SK-N-SH (cell line): Measurements from ENCODE around the gene POLR3B. TPM values are rescaled to one million over a fixed set of nuclear protein-coding genes. Genes with fewer than 3 reads are reported as not detected.

Experiments used
- CTCF ChIA-PET: fragments of 300-600, 350-600 bp; formaldehyde crosslinking; extraction: SDS; loops from one replicate; lab custom pipeline; 2021; lab: Yijun Ruan, JAX
- POLR2A ChIA-PET: fragments of 350-600 bp; sonication (Branson Sonifier 250); formaldehyde crosslinking; extraction: SDS; loops from one replicate; lab custom pipeline; 2020; ENCODE audit warnings: antibody characterized with exemption, inconsistent platforms; lab: Yijun Ruan, JAX
- DNase-seq: peaks from one replicate; pipeline ENCODE4 v3.0.0; 2012
- H2AFZ ChIP-seq: fragments of 200-600 bp; sonication (generic); 2 replicates; pipeline ENCODE4 v1.8.1; 2016; ENCODE audit warnings: antibody characterized with exemption, mild to moderate bottlenecking, low read depth
- H3F3A ChIP-seq: fragments of 200-600 bp; sonication (generic); replicated peaks from 2 replicates; pipeline ENCODE3; 2016; ENCODE audit warnings: antibody characterized with exemption, mild to moderate bottlenecking; ENCODE audit not compliant: insufficient read depth
- H3K27ac ChIP-seq, 2 experiments: fragments of 200-500 bp in 1 of 2; fragments of 200-600 bp in 1 of 2; sonication (Bioruptor generic) in 1 of 2; sonication (generic), shearing (Covaris generic) in 1 of 2; 2 replicates each; pipeline versions ENCODE4 v1.5.1 to v1.6.1; 2014 to 2016; ENCODE audit warnings: low read depth in 2 of 2, inconsistent platforms in 1 of 2, low read length in 1 of 2, mild to moderate bottlenecking in 1 of 2, mixed read lengths in 1 of 2
- H3K27me3 ChIP-seq: fragments of 200-600 bp; sonication (generic), shearing (Covaris generic); 2 replicates; pipeline ENCODE4 v1.6.1; 2016; ENCODE audit warnings: mixed run types; ENCODE audit not compliant: insufficient read depth
- H3K36me3 ChIP-seq, 2 experiments: fragments of 200-500 bp in 1 of 2; fragments of 200-600 bp in 1 of 2; sonication (Bioruptor generic) in 1 of 2; sonication (generic) in 1 of 2; replicated peaks in 1 of 2; 2 replicates each; pipeline versions ENCODE3 to v1.5.1; 2014 to 2016; ENCODE audit warnings: low read length in 1 of 2, mild to moderate bottlenecking in 1 of 2; ENCODE audit not compliant: insufficient read depth in 2 of 2, control insufficient read depth in 1 of 2
- H3K4me1 ChIP-seq, 2 experiments: fragments of 200-500 bp in 1 of 2; fragments of 200-600 bp in 1 of 2; sonication (Bioruptor generic) in 1 of 2; sonication (generic), shearing (Covaris generic) in 1 of 2; 2 replicates each; pipeline versions ENCODE4 v1.5.1 to v1.6.1; 2014 to 2016; ENCODE audit warnings: low read depth in 1 of 2, low read length in 1 of 2, mixed run types in 1 of 2; ENCODE audit not compliant: insufficient read depth in 2 of 2, control insufficient read depth in 1 of 2
- H3K4me2 ChIP-seq: fragments of 200-600 bp; sonication (generic), shearing (Covaris generic); 2 replicates; pipeline ENCODE4 v1.6.1; 2017; ENCODE audit warnings: mixed run types
- H3K4me3 ChIP-seq, 2 experiments: fragments of 200-500 bp in 1 of 2; fragments of 200-600 bp in 1 of 2; sonication (Bioruptor generic) in 1 of 2; sonication (generic), shearing (Covaris generic) in 1 of 2; 2 replicates each; pipeline versions ENCODE4 v1.5.1 to v1.8.1; 2014 to 2016; ENCODE audit warnings: low read depth in 2 of 2, inconsistent platforms in 1 of 2, low read length in 1 of 2, mild to moderate bottlenecking in 1 of 2, mixed read lengths in 1 of 2, moderate library complexity in 1 of 2
- H3K79me2 ChIP-seq: fragments of 200-600 bp; sonication (generic); 2 replicates; pipeline ENCODE4 v1.8.1; 2017; ENCODE audit warnings: mild to moderate bottlenecking; ENCODE audit not compliant: insufficient read depth
- H3K9ac ChIP-seq: fragments of 200-600 bp; sonication (generic); 2 replicates; pipeline ENCODE4 v1.6.1; 2017; ENCODE audit warnings: mixed run types
- H3K9me2 ChIP-seq: fragments of 200-600 bp; sonication (generic); 2 replicates; pipeline ENCODE4 v1.6.1; 2017; ENCODE audit warnings: mixed run types
- H3K9me3 ChIP-seq: fragments of 200-600 bp; sonication (generic); 2 replicates; pipeline ENCODE4 v1.6.1; 2017; ENCODE audit warnings: mixed run types, mild to moderate bottlenecking, moderate library complexity
- H4K20me1 ChIP-seq: fragments of 200-600 bp; sonication (generic); 2 replicates; pipeline ENCODE4 v1.6.1; 2017; ENCODE audit warnings: mild to moderate bottlenecking, mixed run types; ENCODE audit not compliant: insufficient read depth
- EP300 ChIP-seq, 2 experiments: IDR thresholded peaks; 2 replicates each; pipeline versions ENCODE4 v1.4.0 to v1.6.1; 2012; ENCODE audit warnings: borderline replicate concordance in 1 of 2, low read depth in 1 of 2, low read length in 1 of 2
- FOSL2 ChIP-seq: IDR thresholded peaks from 2 replicates; pipeline ENCODE4 v1.4.0; 2012; ENCODE audit warnings: low read depth, mild to moderate bottlenecking, moderate library complexity, borderline replicate concordance
- FOXJ3 ChIP-seq: sonication (generic); formaldehyde crosslinking; IDR thresholded peaks from 2 replicates; pipeline ENCODE4 v1.5.1; 2020; ENCODE audit warnings: mild to moderate bottlenecking, missing genetic modification reagents
- MAX ChIP-seq: IDR thresholded peaks from 2 replicates; pipeline ENCODE4 v1.4.0; 2012; ENCODE audit warnings: low read depth
- MEF2A ChIP-seq: IDR thresholded peaks from 2 replicates; pipeline ENCODE4 v1.4.0; 2012; ENCODE audit warnings: low read depth, borderline replicate concordance
- RAD21 ChIP-seq: IDR thresholded peaks from 2 replicates; pipeline ENCODE4 v1.6.1; 2012; ENCODE audit warnings: mild to moderate bottlenecking, low read length
- RXRA ChIP-seq: IDR thresholded peaks from 2 replicates; pipeline ENCODE4 v1.4.0; 2012; ENCODE audit warnings: low read depth, mild to moderate bottlenecking, borderline replicate concordance
- WGBS: methylation state at CpG from one replicate; pipeline ENCODE4 v1.1.6; 2017; ENCODE audit warnings: low lambda C conversion rate; 5-methylcytosine and 5-hydroxymethylcytosine counted together
- polyA plus RNA-seq, 3 experiments: library from polyadenylated mRNA; depleted of rRNA; stranded (reverse); fragments of >200 nt; gene quantifications; 2 replicates each; pipeline ENCODE4 v1.2.3, GENCODE V29; 2012
- TF ChIP-seq, protein P1 (sequence below): IDR thresholded peaks from 2 replicates; pipeline ENCODE4; 2012
- TF ChIP-seq, protein P2 (sequence below): IDR thresholded peaks from 2 replicates; pipeline ENCODE4 v1.6.1; 2012; ENCODE audit warnings: mild to moderate bottlenecking, low read depth, low read length, moderate library complexity
- TF ChIP-seq, protein P3 (sequence below): fragments of 200-600 bp; sonication (generic); IDR thresholded peaks from 2 replicates; pipeline ENCODE4 v1.6.1; 2017; ENCODE audit warnings: antibody characterized with exemption, mild to moderate bottlenecking, moderate library complexity

The POLR3B gene
- polyA plus RNA-seq, 1 of the 3 experiments (the other 2 are of a cell fraction) = 3.3 TPM

DNA sequence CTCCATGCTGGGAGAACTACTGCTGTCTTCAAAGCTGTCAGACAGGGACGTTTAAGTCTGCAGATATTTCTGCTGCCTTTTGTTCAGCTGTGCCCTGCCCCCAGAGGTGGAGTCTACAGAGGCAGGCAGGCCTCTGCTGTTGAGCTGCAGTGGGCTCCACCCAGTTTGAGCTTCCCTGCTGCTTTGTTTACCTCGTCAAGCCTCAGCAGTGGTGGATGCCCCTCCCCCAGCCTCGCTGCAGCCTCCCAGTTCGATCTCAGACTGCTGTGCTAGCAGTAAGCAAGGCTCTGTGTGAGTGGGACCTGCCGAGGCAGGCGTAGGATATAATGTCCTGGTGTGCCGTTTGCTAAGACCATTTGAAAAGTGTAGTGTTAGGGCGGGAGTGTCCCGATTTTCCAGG lies 193.9 kb downstream of the POLR3B start:
- Histone ChIP-seq H3K36me3 (no peaks in the 10 kb centered on the region), H3K79me2 (no peaks in the 10 kb centered on the region)
- TF ChIP-seq, protein P1, sequence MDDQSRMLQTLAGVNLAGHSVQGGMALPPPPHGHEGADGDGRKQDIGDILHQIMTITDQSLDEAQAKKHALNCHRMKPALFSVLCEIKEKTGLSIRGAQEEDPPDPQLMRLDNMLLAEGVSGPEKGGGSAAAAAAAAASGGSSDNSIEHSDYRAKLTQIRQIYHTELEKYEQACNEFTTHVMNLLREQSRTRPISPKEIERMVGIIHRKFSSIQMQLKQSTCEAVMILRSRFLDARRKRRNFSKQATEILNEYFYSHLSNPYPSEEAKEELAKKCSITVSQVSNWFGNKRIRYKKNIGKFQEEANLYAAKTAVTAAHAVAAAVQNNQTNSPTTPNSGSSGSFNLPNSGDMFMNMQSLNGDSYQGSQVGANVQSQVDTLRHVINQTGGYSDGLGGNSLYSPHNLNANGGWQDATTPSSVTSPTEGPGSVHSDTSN = no peak
- TF ChIP-seq FOSL2 = no peak
- TF ChIP-seq, protein P2, sequence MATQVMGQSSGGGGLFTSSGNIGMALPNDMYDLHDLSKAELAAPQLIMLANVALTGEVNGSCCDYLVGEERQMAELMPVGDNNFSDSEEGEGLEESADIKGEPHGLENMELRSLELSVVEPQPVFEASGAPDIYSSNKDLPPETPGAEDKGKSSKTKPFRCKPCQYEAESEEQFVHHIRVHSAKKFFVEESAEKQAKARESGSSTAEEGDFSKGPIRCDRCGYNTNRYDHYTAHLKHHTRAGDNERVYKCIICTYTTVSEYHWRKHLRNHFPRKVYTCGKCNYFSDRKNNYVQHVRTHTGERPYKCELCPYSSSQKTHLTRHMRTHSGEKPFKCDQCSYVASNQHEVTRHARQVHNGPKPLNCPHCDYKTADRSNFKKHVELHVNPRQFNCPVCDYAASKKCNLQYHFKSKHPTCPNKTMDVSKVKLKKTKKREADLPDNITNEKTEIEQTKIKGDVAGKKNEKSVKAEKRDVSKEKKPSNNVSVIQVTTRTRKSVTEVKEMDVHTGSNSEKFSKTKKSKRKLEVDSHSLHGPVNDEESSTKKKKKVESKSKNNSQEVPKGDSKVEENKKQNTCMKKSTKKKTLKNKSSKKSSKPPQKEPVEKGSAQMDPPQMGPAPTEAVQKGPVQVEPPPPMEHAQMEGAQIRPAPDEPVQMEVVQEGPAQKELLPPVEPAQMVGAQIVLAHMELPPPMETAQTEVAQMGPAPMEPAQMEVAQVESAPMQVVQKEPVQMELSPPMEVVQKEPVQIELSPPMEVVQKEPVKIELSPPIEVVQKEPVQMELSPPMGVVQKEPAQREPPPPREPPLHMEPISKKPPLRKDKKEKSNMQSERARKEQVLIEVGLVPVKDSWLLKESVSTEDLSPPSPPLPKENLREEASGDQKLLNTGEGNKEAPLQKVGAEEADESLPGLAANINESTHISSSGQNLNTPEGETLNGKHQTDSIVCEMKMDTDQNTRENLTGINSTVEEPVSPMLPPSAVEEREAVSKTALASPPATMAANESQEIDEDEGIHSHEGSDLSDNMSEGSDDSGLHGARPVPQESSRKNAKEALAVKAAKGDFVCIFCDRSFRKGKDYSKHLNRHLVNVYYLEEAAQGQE = no peak
- no peak for TF ChIP-seq RAD21
- TF ChIP-seq MEF2A = no peak
- no peak for TF ChIP-seq EP300 (IDR thresholded peaks at IDR 0.05; ENCODE audit: borderline replicate concordance in 1 of 2, low read depth in 1 of 2, low read length in 1 of 2)
- no peak for TF ChIP-seq FOXJ3
- TF ChIP-seq MAX = no peak
- TF ChIP-seq RXRA = no peak
- TF ChIP-seq, all 33 proteins: peak for 0
- no peak overlapping the region for H3K9ac ChIP-seq
- ChIA-PET CTCF (no interaction called here), POLR2A (no interaction called here)
- H3K4me2 ChIP-seq = no peak overlapping the region
- H3K4me3 ChIP-seq = no peak overlapping the region
- H2AFZ ChIP-seq = no peak overlapping the region
- DNase-seq = no peak
- no peaks in the 10 kb centered on the region for H3K9me3 ChIP-seq
- H3F3A ChIP-seq = no peaks in the 10 kb centered on the region
- H3K4me1 ChIP-seq = no peaks in the 10 kb centered on the region
- no peaks in the 10 kb centered on the region for H3K9me2 ChIP-seq
- H3K27ac ChIP-seq = no peak overlapping the region
- no peaks in the 10 kb centered on the region for H3K27me3 ChIP-seq
- WGBS = 41% methylated on average over 7 of the region's 9 CpGs
- no peaks in the 10 kb centered on the region for H4K20me1 ChIP-seq

DNA sequence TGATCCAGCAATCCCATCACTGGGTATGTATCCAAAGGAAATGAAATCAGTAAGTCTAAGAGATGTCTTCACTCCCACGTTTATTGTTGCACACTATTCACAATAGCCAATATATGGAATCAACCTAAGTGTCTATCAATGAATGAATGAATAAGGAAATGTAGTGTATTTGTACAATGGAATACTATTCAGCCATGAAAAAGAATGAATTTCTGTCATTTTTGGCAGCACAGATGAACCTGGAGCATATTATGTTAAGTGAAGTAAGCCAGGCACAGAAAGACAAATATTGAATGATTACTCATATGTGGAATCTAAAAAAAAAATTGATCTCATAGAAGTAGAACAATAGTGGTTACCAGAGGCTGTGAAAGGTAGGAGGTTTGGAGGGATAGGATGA lies 194.7 kb downstream of the POLR3B start:
- Histone ChIP-seq H3K9me2 (no peaks in the 10 kb centered on the region), H3F3A (no peaks in the 10 kb centered on the region), H3K4me3 (no peak overlapping the region), H2AFZ (no peak overlapping the region), H3K27ac (no peak overlapping the region), H4K20me1 (no peaks in the 10 kb centered on the region), H3K79me2 (no peaks in the 10 kb centered on the region), H3K27me3 (no peaks in the 10 kb centered on the region), H3K36me3 (no peaks in the 10 kb centered on the region), H3K4me2 (no peak overlapping the region), H3K9ac (no peak overlapping the region), H3K9me3 (no peaks in the 10 kb centered on the region)
- no peak for DNase-seq
- ChIA-PET POLR2A (no interaction called here), CTCF (no interaction called here)
- TF ChIP-seq, protein P3, sequence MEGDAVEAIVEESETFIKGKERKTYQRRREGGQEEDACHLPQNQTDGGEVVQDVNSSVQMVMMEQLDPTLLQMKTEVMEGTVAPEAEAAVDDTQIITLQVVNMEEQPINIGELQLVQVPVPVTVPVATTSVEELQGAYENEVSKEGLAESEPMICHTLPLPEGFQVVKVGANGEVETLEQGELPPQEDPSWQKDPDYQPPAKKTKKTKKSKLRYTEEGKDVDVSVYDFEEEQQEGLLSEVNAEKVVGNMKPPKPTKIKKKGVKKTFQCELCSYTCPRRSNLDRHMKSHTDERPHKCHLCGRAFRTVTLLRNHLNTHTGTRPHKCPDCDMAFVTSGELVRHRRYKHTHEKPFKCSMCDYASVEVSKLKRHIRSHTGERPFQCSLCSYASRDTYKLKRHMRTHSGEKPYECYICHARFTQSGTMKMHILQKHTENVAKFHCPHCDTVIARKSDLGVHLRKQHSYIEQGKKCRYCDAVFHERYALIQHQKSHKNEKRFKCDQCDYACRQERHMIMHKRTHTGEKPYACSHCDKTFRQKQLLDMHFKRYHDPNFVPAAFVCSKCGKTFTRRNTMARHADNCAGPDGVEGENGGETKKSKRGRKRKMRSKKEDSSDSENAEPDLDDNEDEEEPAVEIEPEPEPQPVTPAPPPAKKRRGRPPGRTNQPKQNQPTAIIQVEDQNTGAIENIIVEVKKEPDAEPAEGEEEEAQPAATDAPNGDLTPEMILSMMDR = no peak
- TF ChIP-seq MAX = no peak
- TF ChIP-seq, all 33 proteins: peak for 0
- no peaks in the 10 kb centered on the region for H3K4me1 ChIP-seq
- 0% methylated on average over 1 of the region's 1 CpG for WGBS

Other genes with a start within 250 kb of the POLR3B start
- gene NUAK1, start 218.8 kb upstream of the POLR3B start, polyA plus RNA-seq (2012; rRNA removed) = 8.1 and 11.3 TPM in 2 replicates
- gene CKAP4, start 109.7 kb upstream of the POLR3B start, polyA plus RNA-seq (2012; rRNA removed) = 112 and 113 TPM in 2 replicates
- 4.0 and 5.5 TPM in 2 replicates for gene TCP11L2, start 55.0 kb upstream of the POLR3B start, polyA plus RNA-seq (2012; rRNA removed)
- not detected in 2 replicates for gene RFX4, start 225.3 kb downstream of the POLR3B start, polyA plus RNA-seq (2012; rRNA removed)